GM23248 (cell line): ENCODE results near the gene GNAI1.

Source experiments
- EZH2 ChIP-seq: fragments of 200-600 bp; sonication (generic); IDR thresholded peaks from 2 replicates; pipeline ENCODE4 v1.6.1; 2018; ENCODE audit warnings: antibody characterized with exemption, mild to moderate bottlenecking; ENCODE audit not compliant: insufficient read depth, poor library complexity, severe bottlenecking
- EZH2phosphoT487 ChIP-seq: fragments of 200-600 bp; sonication (generic); IDR thresholded peaks from 2 replicates; pipeline ENCODE4 v1.6.1; 2018; ENCODE audit warnings: antibody characterized with exemption, moderate library complexity, mild to moderate bottlenecking, low read depth; ENCODE audit not compliant: insufficient read depth

DNA sequence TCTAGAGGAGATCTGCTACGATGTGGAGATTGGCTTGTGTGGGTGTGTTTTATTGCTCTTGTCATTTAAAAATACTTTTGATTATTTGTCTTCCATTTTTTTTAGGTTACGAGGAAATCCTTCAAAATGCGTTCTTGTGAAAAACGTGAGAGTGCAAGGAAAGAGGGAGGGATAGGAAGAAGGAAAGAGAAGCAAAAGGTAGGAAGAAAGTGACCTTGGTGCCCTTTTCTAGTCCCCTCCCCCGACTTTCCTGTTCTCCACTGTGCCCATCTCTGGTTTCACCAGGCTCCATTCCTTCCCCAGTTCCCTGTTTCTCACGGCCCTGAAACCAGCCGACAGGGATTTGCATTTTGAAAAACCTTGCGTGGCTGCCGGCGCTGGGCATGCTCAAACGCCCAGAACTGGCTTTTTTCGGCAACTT lies 506 bp upstream of the GNAI1 start:
- no peak for TF ChIP-seq EZH2
- no peak for TF ChIP-seq EZH2phosphoT487
